GM21737 (cell line): ENCODE measurements around the gene GALNT3.

Source experiments
- ATAC-seq: cut with Tn5 transposase; IDR thresholded peaks from one replicate; pipeline ENCODE4 v1.9.1; 2021; ENCODE audit warnings: mild to moderate bottlenecking, moderate library complexity; ENCODE audit not compliant: unreplicated experiment

Gene GALNT3

GRCh38 chr2:165796819-165797530 lies 2.9 kb upstream of the GALNT3 start:
- no peak for ATAC-seq

GRCh38 chr2:165796129-165796528 lies 2.1 kb upstream of the GALNT3 start:
- ATAC-seq = no peak

DNA sequence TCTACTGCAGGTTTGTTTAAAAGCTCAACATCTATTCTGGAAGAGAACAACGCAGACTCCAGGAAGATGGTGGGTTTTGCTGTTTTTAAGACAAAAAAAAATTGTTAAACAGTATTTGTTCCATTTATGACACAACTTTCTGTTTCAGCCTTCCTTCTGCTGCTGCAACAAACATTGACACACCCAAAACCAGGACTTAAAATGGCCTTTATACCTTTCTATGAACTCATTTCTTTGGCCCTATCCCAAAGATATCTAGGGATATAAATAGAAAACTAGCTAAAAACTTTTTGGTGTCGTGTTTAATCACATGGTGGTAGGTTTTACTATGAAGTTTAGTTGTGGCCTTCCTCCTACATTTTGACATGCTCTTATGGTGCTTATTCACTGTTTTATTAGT lies 964 bp upstream of the GALNT3 start:
- ATAC-seq = peak; percentile 18

GRCh38 chr2:165794536-165794928 lies 485 bp upstream of the GALNT3 start:
- peak; percentile 99 for ATAC-seq

DNA sequence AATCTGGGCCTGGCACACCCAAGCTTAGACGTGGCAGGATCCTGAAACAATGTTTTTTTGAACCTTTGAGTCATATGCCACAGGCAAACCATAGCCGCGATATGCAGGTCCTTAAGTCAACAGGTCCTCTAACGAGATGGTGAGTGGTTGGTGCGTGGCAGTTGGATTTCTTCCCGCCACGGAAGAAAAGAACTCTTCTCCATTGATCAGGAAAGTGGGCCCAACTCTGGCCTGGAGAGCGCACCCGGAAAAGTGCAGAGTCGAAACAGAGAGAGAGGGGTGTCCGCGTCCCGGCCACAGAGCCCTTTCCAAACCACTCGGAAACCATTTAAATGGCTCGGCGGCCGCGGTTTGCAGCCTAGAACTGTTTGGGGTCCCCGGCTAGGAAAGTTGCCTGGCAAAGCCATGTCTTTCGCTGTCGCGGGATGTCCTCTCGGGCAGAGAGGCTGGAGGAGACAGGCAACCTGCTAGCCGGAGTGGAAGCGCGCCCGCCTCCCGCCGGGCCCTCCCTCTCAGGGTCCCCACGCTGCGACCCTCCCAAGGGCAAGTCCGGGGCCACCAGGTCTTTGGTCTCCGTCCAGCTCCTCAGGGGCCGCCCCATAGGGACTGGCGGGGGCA lies 777 bp downstream of the GALNT3 start:
- ATAC-seq = peak; percentile 1

DNA sequence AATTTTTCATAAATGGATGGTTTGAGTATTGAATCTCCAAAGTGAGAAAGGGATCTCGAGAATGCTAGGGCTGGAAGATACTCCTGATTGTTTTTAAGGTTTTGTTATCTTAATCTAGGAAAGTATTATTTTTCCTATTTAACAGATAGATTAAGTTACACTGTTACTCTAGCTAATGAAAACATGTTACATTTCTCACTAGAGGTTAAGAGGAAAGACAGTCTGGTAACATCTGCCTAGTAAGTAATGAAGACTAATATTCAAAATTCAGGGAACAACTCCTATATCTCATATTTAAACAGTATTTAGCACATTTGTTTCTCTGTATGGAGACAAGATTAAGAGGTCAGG lies 2.0 kb downstream of the GALNT3 start:
- ATAC-seq = no peak

GRCh38 chr2:165791421-165792103 lies 2.5 kb downstream of the GALNT3 start:
- no peak for ATAC-seq

GRCh38 chr2:165790466-165790865 lies 3.6 kb downstream of the GALNT3 start:
- no peak for ATAC-seq

GRCh38 chr2:165787334-165787733 lies 6.7 kb downstream of the GALNT3 start:
- ATAC-seq = no peak

GRCh38 chr2:165779706-165780105 lies 14.3 kb downstream of the GALNT3 start:
- no peak for ATAC-seq

- no peak for ATAC-seq
Observed at GRCh38 chr2:165778653-165779451, 15.2 kb downstream of the GALNT3 start.

DNA sequence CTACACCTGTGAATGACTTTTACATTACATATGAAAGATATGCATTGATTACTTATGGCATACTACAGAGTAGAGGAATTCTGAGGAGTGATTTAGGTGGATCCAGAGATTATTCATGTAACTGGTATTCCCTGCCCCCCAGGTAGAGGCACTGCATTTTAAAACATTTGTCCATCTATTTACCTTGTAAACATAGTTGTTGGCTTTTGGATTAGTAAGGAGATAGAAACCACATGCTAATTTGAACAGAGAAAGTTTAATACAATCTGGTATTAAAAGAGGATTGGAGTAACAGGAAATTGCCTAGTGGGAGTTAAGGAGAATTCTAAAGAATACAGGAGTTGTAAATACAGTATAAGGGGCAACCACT lies 15.9 kb downstream of the GALNT3 start:
- no peak for ATAC-seq

DNA sequence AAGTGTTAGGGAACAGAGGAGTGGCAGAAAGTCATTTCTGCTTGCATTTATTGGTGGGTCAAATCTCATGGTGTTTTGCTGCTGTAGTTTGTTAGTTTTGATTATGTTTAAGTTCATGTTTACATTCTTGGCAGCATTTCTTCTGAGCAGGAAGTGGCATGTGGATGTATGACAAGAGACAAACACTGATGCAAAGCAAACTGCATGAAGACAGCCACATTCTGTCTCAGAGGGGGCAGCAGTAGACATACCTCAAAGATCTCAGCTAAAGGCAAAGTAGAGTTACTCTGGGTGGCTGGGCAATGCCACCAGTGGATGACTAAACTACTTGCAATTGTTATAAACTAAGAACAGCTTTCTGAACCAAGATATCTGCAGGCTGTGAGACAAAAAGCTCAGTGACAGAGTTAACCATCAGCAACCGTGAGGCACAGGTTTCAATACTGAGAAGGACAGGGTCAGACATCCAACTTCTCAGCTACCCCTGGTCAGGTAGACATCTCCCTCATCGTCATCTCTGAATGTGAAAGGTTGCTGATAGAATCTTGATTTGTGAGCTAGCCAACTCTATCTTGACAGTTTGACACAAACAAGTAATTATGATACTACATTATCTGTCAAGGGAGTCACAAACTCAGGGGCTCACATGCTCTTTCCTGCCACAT lies 16.4 kb downstream of the GALNT3 start:
- ATAC-seq = no peak

DNA sequence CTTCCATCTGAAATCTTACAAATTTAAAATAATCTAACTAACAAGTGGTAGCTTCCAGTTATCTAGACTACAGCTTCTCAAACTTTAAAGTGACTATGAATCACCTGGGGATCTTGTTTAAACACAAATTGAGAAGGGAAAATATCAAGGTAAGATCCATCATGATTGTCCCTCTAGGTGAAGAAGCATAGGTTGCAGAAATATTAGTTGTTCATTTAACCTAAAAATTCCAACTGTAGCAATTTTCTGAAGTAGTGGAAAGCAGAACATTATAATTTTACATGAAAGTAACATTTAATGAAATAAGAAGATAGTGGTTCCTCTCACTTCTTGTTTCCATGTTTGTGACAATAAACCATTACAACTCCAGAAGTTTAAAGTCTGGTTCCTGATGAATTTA lies 17.3 kb downstream of the GALNT3 start:
- no peak for ATAC-seq

DNA sequence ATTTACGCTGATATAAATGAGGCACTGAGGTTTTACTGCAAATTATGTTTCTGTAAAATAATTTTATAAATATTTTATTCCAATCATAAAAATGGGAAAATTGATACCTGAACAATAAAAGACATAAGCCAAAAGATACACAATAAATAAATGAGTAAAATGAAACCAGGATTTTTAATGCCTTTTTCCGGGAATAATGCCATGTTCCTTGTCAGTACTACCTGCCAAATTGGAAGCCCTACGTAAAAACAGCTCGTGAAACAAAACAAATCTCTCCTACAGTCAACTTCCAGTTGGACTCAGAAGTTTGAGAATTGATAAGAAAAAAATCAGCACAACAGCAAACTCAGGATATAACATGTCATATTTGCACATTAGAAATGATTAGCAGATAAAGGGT lies 18.0 kb downstream of the GALNT3 start:
- ATAC-seq = no peak

DNA sequence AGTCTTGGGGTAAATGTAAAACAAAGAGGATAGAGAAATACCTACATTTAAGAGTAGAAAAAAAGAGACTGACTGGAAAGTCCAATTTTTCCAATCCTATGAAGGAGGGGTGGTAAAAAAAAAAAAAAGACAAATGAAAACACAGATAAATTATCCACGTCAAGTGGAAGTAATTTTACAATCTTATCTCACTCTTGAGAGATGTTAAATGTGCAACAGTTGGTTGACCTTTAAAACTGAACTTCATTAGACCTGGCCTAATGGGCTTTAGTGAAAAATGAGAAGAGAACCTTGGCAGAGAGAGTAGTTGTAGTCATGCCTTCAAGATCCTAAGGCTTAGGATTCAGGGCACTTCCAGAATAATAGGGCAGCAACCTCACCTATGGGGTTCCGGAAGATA lies 20.4 kb downstream of the GALNT3 start:
- no peak for ATAC-seq

- no peak for ATAC-seq
Observed at GRCh38 chr2:165772183-165772582, 21.9 kb downstream of the GALNT3 start.

GRCh38 chr2:165766326-165766927 lies 27.6 kb downstream of the GALNT3 start:
- ATAC-seq = no peak

DNA sequence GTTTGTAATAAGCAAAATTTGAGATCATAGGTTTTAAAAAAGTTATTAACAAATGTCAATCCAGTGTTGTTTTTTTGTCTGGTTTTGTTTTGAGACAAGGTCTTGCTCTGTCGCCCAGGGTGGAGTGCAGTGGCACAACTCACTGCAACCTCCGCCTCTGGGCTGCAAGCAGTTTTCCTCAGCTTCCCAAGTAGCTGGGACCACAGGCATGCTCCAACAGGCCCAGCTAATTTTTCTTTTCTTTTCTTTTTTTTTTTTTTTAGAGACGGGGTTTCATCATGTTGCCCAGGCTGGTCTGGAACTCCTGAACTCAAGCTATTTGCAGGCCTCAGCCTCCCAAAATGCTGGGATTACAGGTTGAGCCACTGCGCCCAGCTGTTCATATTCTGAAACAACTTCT lies 31.3 kb downstream of the GALNT3 start:
- ATAC-seq = no peak

GRCh38 chr2:165757906-165758675 lies 36.0 kb downstream of the GALNT3 start:
- no peak for ATAC-seq
